HCT116 (cell line): ENCODE results near the gene ACSL3. TPM values are rescaled to one million over a fixed set of nuclear protein-coding genes. Genes with fewer than 3 reads are reported as not detected.

Experiments used
- ATAC-seq: fragments of 200-7000 bp; cut with Tn5 transposase; 2 replicates; pipeline ENCODE4 v1.9.1; 2020; ENCODE audit warnings: mild to moderate bottlenecking, moderate library complexity
- BruUV-seq: library from RNA; stranded (reverse); fragments of 400-500 nt; replicated peaks from 2 replicates; lab custom pipeline; 2021; lab: Mats Ljungman, UMichigan
- CTCF ChIA-PET: fragments of 300-600 bp; sonication (Branson Sonifier 250); formaldehyde crosslinking; loops from one replicate; lab custom pipeline; 2021; ENCODE audit warnings: antibody characterized with exemption; lab: Charles Lee
- POLR2A ChIA-PET: fragments of 300-600, 350-600 bp; sonication (Branson Sonifier 250); formaldehyde crosslinking; loops from one replicate; lab custom pipeline; 2021; ENCODE audit warnings: antibody characterized with exemption; lab: Charles Lee
- RAD21 ChIA-PET, 2 experiments: fragments of 300-600 bp; sonication (Branson Sonifier 250); formaldehyde crosslinking; loops; one replicate each; lab custom pipeline; 2023; ENCODE audit warnings: low total read pairs in 2 of 2; ENCODE audit not compliant: uncharacterized antibody in 2 of 2, unreplicated experiment in 2 of 2, low non-redundant PET in 1 of 2; lab: Charles Lee
- DNase-seq: peaks from one replicate; pipeline ENCODE4 v3.0.0-alpha.2; 2010; ENCODE audit warnings: low read depth, low spot score
- H2AFZ ChIP-seq: fragments of 200-600 bp; shearing (Covaris generic), sonication (generic); 2 replicates; pipeline ENCODE4 v1.6.1; 2017; ENCODE audit warnings: low read depth, mixed run types, mixed read lengths, antibody characterized with exemption, low read length; ENCODE audit not compliant: poor library complexity, severe bottlenecking
- H3K27ac ChIP-seq: 2 replicates; pipeline ENCODE4 v1.5.1; 2012; ENCODE audit warnings: low read depth, low read length
- H3K27me3 ChIP-seq: fragments of 200-600 bp; sonication (generic); 2 replicates; pipeline ENCODE4 v1.6.1; 2016; ENCODE audit warnings: mixed run types, low read length, mixed read lengths; ENCODE audit not compliant: insufficient read depth
- H3K36me3 ChIP-seq, 2 experiments: fragments of 200-500 bp in 1 of 2; fragments of 200-600 bp in 1 of 2; sonication (Bioruptor generic) in 1 of 2; sonication (generic) in 1 of 2; 2 replicates each; pipeline versions ENCODE4 v1.5.1 to v1.6.1; 2014 to 2016; ENCODE audit warnings: low read length in 2 of 2, inconsistent platforms in 1 of 2, mixed read lengths in 1 of 2, mixed run types in 1 of 2; ENCODE audit not compliant: insufficient read depth in 2 of 2, control insufficient read depth in 1 of 2
- H3K4me1 ChIP-seq, 2 experiments: fragments of 200-600 bp in 1 of 2; sonication (generic) in 1 of 2; 2 replicates each; pipeline versions ENCODE4 v1.5.1 to v1.6.1; 2012 to 2017; ENCODE audit warnings: low read length in 2 of 2, inconsistent platforms in 1 of 2, mild to moderate bottlenecking in 1 of 2, mixed read lengths in 1 of 2, mixed run types in 1 of 2, moderate library complexity in 1 of 2; ENCODE audit not compliant: insufficient read depth in 2 of 2, control insufficient read depth in 1 of 2
- H3K4me2 ChIP-seq: fragments of 200-600 bp; sonication (generic); 2 replicates; pipeline ENCODE4 v1.6.1; 2017; ENCODE audit warnings: mixed run types, low read length, mixed read lengths
- H3K4me3 ChIP-seq, 2 experiments: fragments of 200-600 bp in 1 of 2; sonication (generic) in 1 of 2; replicated peaks in 1 of 2; 2 replicates each; pipeline ENCODE4 v1.5.1; 2011 to 2016; ENCODE audit warnings: low read length in 2 of 2, control low read depth in 1 of 2, low read depth in 1 of 2, mild to moderate bottlenecking in 1 of 2, mixed read lengths in 1 of 2, mixed run types in 1 of 2
- H3K79me2 ChIP-seq: fragments of 200-600 bp; sonication (generic); 2 replicates; pipeline ENCODE4 v1.6.1; 2017; ENCODE audit warnings: mild to moderate bottlenecking, mixed run types, low read length, moderate library complexity, mixed read lengths; ENCODE audit not compliant: insufficient read depth
- H3K9ac ChIP-seq: fragments of 200-600 bp; sonication (generic); 2 replicates; pipeline ENCODE4 v1.6.1; 2016; ENCODE audit warnings: low read length, mixed read lengths
- H3K9me2 ChIP-seq: fragments of 200-600 bp; sonication (generic), shearing (Covaris generic); 2 replicates; pipeline ENCODE4 v1.6.1; 2017; ENCODE audit warnings: mixed run types, mild to moderate bottlenecking, moderate library complexity; ENCODE audit not compliant: insufficient read depth
- H3K9me3 ChIP-seq, 2 experiments: fragments of 200-500 bp in 1 of 2; fragments of 200-600 bp in 1 of 2; sonication (Bioruptor generic) in 1 of 2; sonication (generic) in 1 of 2; 2 replicates each; pipeline ENCODE4 v1.6.1; 2014 to 2017; ENCODE audit warnings: low read length in 2 of 2, mixed read lengths in 2 of 2, inconsistent platforms in 1 of 2, low read depth in 1 of 2, mild to moderate bottlenecking in 1 of 2, mixed run types in 1 of 2, moderate library complexity in 1 of 2; ENCODE audit not compliant: control insufficient read depth in 1 of 2, insufficient read depth in 1 of 2
- H4K20me1 ChIP-seq: fragments of 200-600 bp; sonication (generic), shearing (Covaris generic); 2 replicates; pipeline ENCODE4 v1.6.1; 2017; ENCODE audit warnings: mixed run types, mild to moderate bottlenecking, moderate library complexity; ENCODE audit not compliant: insufficient read depth
- CTCF ChIP-seq, 3 experiments: fragments of 200-600 bp in 1 of 3; sonication (generic) in 1 of 3; IDR thresholded peaks in 2 of 3; conservative IDR thresholded peaks in 1 of 3; 2 replicates each; pipeline ENCODE4 v1.5.1; 2012 to 2017; ENCODE audit warnings: low read depth in 2 of 3, low read length in 2 of 3, antibody characterized with exemption in 1 of 3, borderline replicate concordance in 1 of 3, control low read depth in 1 of 3, mild to moderate bottlenecking in 1 of 3, mixed read lengths in 1 of 3, mixed run types in 1 of 3, moderate library complexity in 1 of 3; ENCODE audit not compliant: insufficient read depth in 1 of 3
- ELF1 ChIP-seq: IDR thresholded peaks from 2 replicates; pipeline ENCODE4 v1.6.1; 2012; ENCODE audit warnings: low read depth, borderline replicate concordance
- EZH2phosphoT487 ChIP-seq: fragments of 200-600 bp; IDR thresholded peaks from 2 replicates; pipeline ENCODE4 v1.6.1; 2018; ENCODE audit warnings: antibody characterized with exemption, borderline replicate concordance
- FOSL1 ChIP-seq: IDR thresholded peaks from 2 replicates; pipeline ENCODE4 v1.6.1; 2012; ENCODE audit warnings: low read depth
- POLR2AphosphoS5 ChIP-seq: IDR thresholded peaks from 2 replicates; pipeline ENCODE4 v1.6.1; 2011; ENCODE audit warnings: mild to moderate bottlenecking, low read depth, low read length, moderate library complexity
- REST ChIP-seq: IDR thresholded peaks from 2 replicates; pipeline ENCODE4 v1.6.1; 2012; ENCODE audit warnings: low read depth
- SP1 ChIP-seq: IDR thresholded peaks from 2 replicates; pipeline ENCODE4 v1.6.1; 2012; ENCODE audit warnings: low read depth
- SRF ChIP-seq: IDR thresholded peaks from 2 replicates; pipeline ENCODE4 v1.6.1; 2012; ENCODE audit warnings: low read depth
- TCF7L2 ChIP-seq: IDR thresholded peaks from 2 replicates; pipeline ENCODE4 v1.7.0; 2011; ENCODE audit warnings: borderline replicate concordance, inconsistent platforms; ENCODE audit not compliant: insufficient read depth, insufficient read length; ENCODE audit errors: extremely low read depth
- YY1 ChIP-seq: IDR thresholded peaks from 2 replicates; pipeline ENCODE4 v1.6.1; 2011; ENCODE audit warnings: low read length, low read depth, moderate library complexity, mild to moderate bottlenecking; ENCODE audit not compliant: insufficient replicate concordance; ENCODE audit errors: extremely low read depth
- ZFX ChIP-seq: fragments of 450-650 bp; IDR thresholded peaks from 2 replicates; pipeline ENCODE4 v1.6.1; 2017
- ZNF274 ChIP-seq: fragments of 200-500 bp; sonication (Bioruptor generic); IDR thresholded peaks from 2 replicates; pipeline ENCODE4 v1.6.1; 2014; ENCODE audit warnings: mild to moderate bottlenecking, low read depth, low read length, inconsistent platforms
- intact Hi-C: fragments of 100-400 bp; cut with micrococcal nuclease; formaldehyde crosslinking; loops from 2 replicates; pipeline ENCODE4 v1.10.0; 2022
- total RNA-seq: library from RNA; stranded (reverse); gene quantifications from one replicate; pipeline ENCODE4 v1.2.1, GENCODE V29; 2021; ENCODE audit not compliant: unreplicated experiment

Gene ACSL3
- total RNA-seq, 1 experiment from 2014 or later, result 142 TPM

DNA sequence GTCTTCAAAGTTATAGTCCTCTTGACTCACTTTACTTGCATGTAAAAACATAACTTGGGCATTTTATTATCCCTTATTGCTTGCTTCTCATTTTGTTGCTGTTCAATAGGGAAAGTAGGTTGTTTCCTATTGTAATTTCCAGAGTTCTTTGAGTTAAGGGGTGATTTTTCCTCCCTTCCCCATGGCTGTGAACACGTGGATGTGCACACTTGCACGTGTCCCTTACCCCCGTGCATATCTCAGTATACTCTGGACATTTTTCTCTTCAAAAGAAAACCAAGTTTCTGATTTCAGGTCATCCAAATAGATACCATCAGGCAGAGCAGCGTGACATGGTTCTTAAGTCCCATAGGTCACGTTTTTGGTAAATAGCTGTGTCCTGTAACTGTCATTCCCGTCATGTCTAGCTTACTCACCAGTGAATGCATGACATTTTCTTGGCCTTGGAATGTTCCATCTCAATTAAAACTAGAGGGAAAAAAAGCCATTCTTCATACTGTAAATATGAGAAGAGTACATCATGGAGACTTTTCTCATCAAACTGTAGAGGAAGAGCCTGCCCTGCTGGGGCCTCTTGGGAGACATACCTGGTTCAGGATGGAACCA lies 107.8 kb downstream of the ACSL3 start:
- CTCF ChIA-PET, result no interaction called here
- RAD21 ChIA-PET, result no interaction called here
- no TSS peak for BruUV-seq

More for the DNA sequence above, 107.8 kb downstream of the ACSL3 start:
- no peaks in the 10 kb centered on the region for H4K20me1 ChIP-seq
- H3K27ac ChIP-seq, result no peak overlapping the region
- POLR2A ChIA-PET, result no interaction called here
- H3K4me3 ChIP-seq, result no peak overlapping the region
- no peak overlapping the region for H3K9ac ChIP-seq
- no peak overlapping the region for H2AFZ ChIP-seq
- no peaks in the 10 kb centered on the region for H3K79me2 ChIP-seq
- no peaks in the 10 kb centered on the region for H3K36me3 ChIP-seq
- TF ChIP-seq SRF (no peak), EZH2phosphoT487 (no peak), ELF1 (no peak), TCF7L2 (no peak), POLR2AphosphoS5 (no peak), CTCF (IDR thresholded peaks at IDR 0.05 in 2 of 3, conservative IDR thresholded peaks at IDR 0.05 in 1 of 3; ENCODE audit: borderline replicate concordance in 1 of 3, insufficient read depth in 1 of 3, low read depth in 2 of 3, low read length in 2 of 3) (no peak), FOSL1 (no peak), REST (no peak), SP1 (no peak), ZNF274 (no peak), YY1 (no peak), ZFX (no peak)
- H3K27me3 ChIP-seq, result no peaks in the 10 kb centered on the region
- peaks cover 6 to 25% of the 10 kb centered on the region in 2 experiments; a peak in 2 of 4 replicates for H3K4me1 ChIP-seq
- no peaks in the 10 kb centered on the region for H3K9me2 ChIP-seq
- intact Hi-C loops, result no loop called here
- ATAC-seq, result no peak
- DNase-seq, result no peak
- no peak overlapping the region for H3K4me2 ChIP-seq
- no peaks in the 10 kb centered on the region for H3K9me3 ChIP-seq
